HepG2 (cell line): Measurements from ENCODE around the gene FHL3. TPM values are rescaled to one million over a fixed set of nuclear protein-coding genes. Genes with fewer than 3 reads are reported as not detected.

ENCODE experiments used
- ATF1 ChIP-seq: IDR thresholded peaks from 2 replicates; pipeline ENCODE4 v1.6.1; 2016; ENCODE audit warnings: mild to moderate bottlenecking, control low read depth
- FOXA3 ChIP-seq: IDR thresholded peaks from 2 replicates; pipeline ENCODE4 v1.6.1; 2016; ENCODE audit warnings: missing genetic modification reagents, missing compliant biosample characterization
- MAZ ChIP-seq, 2 experiments: sonication (generic) in 1 of 2; formaldehyde crosslinking in 1 of 2; IDR thresholded peaks; 2 replicates each; pipeline versions ENCODE4 v1.5.0 to v1.6.1; 2012 to 2020; ENCODE audit warnings: low read depth in 2 of 2, mild to moderate bottlenecking in 2 of 2, borderline replicate concordance in 1 of 2, improper control_type of control experiment in 1 of 2, low read length in 1 of 2, missing genetic modification reagents in 1 of 2, moderate library complexity in 1 of 2
- POLR2AphosphoS5 ChIP-seq: IDR thresholded peaks from 2 replicates; pipeline ENCODE4 v1.6.1; 2012; ENCODE audit warnings: low read depth, low read length
- PRMT3 ChIP-seq: sonication (generic); formaldehyde crosslinking; IDR thresholded peaks from 2 replicates; pipeline ENCODE4 v1.8.1; 2022; ENCODE audit warnings: low read depth, mild to moderate bottlenecking, moderate library complexity, missing genetic modification reagents, borderline replicate concordance
- RFX1 ChIP-seq: fragments of 450-650 bp; IDR thresholded peaks from 2 replicates; pipeline ENCODE4 v1.6.1; 2017
- SIN3A ChIP-seq: IDR thresholded peaks from 2 replicates; pipeline ENCODE4 v1.6.1; 2011; ENCODE audit warnings: low read depth, mild to moderate bottlenecking, control low read depth, low read length, borderline replicate concordance
- SMAD1 ChIP-seq: sonication (generic); formaldehyde crosslinking; IDR thresholded peaks from 2 replicates; pipeline ENCODE4 v1.4.0; 2020; ENCODE audit warnings: missing genetic modification reagents, low read depth, mild to moderate bottlenecking, borderline replicate concordance
- SSRP1 ChIP-seq: IDR thresholded peaks from 2 replicates; pipeline ENCODE4 v1.6.1; 2016; ENCODE audit warnings: control low read depth
- TOPORS ChIP-seq: sonication (generic); formaldehyde crosslinking; IDR thresholded peaks from 2 replicates; pipeline ENCODE4 v1.8.0; 2023; ENCODE audit warnings: mild to moderate bottlenecking, missing genetic modification reagents
- ZNF563 ChIP-seq: sonication (generic); formaldehyde crosslinking; IDR thresholded peaks from 2 replicates; pipeline ENCODE4 v1.8.0; 2022; ENCODE audit warnings: mild to moderate bottlenecking, moderate library complexity, missing genetic modification reagents
- ZNF652 ChIP-seq: IDR thresholded peaks from 2 replicates; pipeline ENCODE4 v1.6.1; 2016; ENCODE audit warnings: low read depth, borderline replicate concordance
- ZSCAN12 ChIP-seq: sonication (generic); formaldehyde crosslinking; IDR thresholded peaks from 2 replicates; pipeline ENCODE4 v1.9.0; 2021; ENCODE audit warnings: mild to moderate bottlenecking, missing genetic modification reagents
- polyA plus RNA-seq, 8 experiments: library from polyadenylated mRNA; depleted of rRNA in 3 of 8; stranded (reverse) in 7 of 8; unstranded in 1 of 8; fragments of >200 nt; fragmentation: Illumina TruSeq in 4 of 8; extraction: Trizol in 4 of 8; gene quantifications; 2 replicates each; pipeline versions ENCODE4 v1.2.1 to v1.2.3, GENCODE V29; 2011 to 2016; ENCODE audit warnings: low read depth in 4 of 8, missing spikeins in 1 of 8, mixed read lengths in 1 of 8; ENCODE audit not compliant: insufficient read depth in 1 of 8
- total RNA-seq, 5 experiments: library from RNA; depleted of rRNA; stranded (reverse); fragments of >200 nt; fragmentation: Illumina TruSeq; extraction: Trizol; gene quantifications; 2 replicates each; pipeline ENCODE4 v1.2.3, GENCODE V29; 2016; ENCODE audit warnings: low read depth in 1 of 5
- TF ChIP-seq, protein P1 (sequence below): IDR thresholded peaks from 2 replicates; pipeline ENCODE4 v1.6.1; 2016; ENCODE audit warnings: mild to moderate bottlenecking
- TF ChIP-seq, protein P2 (sequence below): sonication (generic); formaldehyde crosslinking; IDR thresholded peaks from one replicate; pipeline ENCODE4 v1.5.1; 2020; ENCODE audit warnings: mild to moderate bottlenecking, missing genetic modification reagents; ENCODE audit errors: not compliant biosample characterization
- TF ChIP-seq, protein P3 (sequence below): sonication (generic); formaldehyde crosslinking; IDR thresholded peaks from 2 replicates; pipeline ENCODE4 v1.8.0; 2022; ENCODE audit warnings: mild to moderate bottlenecking, missing genetic modification reagents; ENCODE audit not compliant: insufficient replicate concordance
- TF ChIP-seq, protein P4 (sequence below): IDR thresholded peaks from 2 replicates; pipeline ENCODE4 v1.6.1; 2012; ENCODE audit warnings: inconsistent platforms

Gene FHL3
- total and polyA plus RNA-seq, 2 of the 13 experiments (the other 11 are each of a cell fraction or from before 2014, with no cell fraction given) = 2.8 to 6.6 TPM

DNA sequence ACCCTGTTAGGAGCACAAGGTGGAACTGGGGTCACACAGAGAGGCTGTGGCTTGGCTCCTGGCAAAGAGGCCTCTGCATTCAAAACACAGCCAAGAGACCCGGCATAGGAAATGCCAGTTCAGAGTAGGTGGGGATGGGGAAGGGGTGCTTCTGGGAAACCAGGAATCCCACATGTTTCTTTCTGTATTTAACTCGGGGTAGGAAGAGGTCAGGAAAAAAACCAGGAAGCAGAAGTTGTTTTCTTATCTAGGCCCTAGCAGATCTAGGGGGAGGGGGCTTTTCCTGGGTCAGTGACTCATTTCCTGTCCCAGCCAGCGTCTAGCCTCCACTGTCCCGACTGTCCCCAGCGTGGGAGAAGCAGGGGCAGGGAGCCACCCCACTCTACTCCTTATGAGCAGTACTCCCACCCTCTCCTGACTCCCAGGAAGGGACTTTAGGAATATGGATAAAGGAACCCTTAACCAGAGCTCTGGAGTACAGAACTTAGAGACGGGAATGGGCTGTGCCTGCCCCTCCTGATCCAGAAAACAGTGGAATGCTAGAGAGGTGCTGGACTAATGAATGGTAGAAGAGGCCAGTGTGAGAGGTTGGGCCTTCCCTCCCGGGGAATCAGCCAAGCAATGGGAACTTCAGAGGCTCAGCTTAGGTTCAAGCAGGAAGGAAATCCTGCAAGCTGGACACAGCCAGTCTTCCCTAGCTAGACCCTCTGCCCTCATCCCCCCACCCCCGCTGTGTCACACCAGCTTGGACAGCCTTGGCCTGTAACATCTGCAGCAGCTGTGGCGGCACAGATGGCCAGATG is 5.7 kb downstream of the FHL3 start (continued):
- no peak for TF ChIP-seq SMAD1
- no peak for TF ChIP-seq PRMT3 (CRISPR knock-in tag)
- TF ChIP-seq, protein P1, sequence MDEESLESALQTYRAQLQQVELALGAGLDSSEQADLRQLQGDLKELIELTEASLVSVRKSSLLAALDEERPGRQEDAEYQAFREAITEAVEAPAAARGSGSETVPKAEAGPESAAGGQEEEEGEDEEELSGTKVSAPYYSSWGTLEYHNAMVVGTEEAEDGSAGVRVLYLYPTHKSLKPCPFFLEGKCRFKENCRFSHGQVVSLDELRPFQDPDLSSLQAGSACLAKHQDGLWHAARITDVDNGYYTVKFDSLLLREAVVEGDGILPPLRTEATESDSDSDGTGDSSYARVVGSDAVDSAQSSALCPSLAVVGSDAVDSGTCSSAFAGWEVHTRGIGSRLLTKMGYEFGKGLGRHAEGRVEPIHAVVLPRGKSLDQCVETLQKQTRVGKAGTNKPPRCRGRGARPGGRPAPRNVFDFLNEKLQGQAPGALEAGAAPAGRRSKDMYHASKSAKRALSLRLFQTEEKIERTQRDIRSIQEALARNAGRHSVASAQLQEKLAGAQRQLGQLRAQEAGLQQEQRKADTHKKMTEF = no peak; the same call in 1 of the 2 replicates
- TF ChIP-seq, protein P2, sequence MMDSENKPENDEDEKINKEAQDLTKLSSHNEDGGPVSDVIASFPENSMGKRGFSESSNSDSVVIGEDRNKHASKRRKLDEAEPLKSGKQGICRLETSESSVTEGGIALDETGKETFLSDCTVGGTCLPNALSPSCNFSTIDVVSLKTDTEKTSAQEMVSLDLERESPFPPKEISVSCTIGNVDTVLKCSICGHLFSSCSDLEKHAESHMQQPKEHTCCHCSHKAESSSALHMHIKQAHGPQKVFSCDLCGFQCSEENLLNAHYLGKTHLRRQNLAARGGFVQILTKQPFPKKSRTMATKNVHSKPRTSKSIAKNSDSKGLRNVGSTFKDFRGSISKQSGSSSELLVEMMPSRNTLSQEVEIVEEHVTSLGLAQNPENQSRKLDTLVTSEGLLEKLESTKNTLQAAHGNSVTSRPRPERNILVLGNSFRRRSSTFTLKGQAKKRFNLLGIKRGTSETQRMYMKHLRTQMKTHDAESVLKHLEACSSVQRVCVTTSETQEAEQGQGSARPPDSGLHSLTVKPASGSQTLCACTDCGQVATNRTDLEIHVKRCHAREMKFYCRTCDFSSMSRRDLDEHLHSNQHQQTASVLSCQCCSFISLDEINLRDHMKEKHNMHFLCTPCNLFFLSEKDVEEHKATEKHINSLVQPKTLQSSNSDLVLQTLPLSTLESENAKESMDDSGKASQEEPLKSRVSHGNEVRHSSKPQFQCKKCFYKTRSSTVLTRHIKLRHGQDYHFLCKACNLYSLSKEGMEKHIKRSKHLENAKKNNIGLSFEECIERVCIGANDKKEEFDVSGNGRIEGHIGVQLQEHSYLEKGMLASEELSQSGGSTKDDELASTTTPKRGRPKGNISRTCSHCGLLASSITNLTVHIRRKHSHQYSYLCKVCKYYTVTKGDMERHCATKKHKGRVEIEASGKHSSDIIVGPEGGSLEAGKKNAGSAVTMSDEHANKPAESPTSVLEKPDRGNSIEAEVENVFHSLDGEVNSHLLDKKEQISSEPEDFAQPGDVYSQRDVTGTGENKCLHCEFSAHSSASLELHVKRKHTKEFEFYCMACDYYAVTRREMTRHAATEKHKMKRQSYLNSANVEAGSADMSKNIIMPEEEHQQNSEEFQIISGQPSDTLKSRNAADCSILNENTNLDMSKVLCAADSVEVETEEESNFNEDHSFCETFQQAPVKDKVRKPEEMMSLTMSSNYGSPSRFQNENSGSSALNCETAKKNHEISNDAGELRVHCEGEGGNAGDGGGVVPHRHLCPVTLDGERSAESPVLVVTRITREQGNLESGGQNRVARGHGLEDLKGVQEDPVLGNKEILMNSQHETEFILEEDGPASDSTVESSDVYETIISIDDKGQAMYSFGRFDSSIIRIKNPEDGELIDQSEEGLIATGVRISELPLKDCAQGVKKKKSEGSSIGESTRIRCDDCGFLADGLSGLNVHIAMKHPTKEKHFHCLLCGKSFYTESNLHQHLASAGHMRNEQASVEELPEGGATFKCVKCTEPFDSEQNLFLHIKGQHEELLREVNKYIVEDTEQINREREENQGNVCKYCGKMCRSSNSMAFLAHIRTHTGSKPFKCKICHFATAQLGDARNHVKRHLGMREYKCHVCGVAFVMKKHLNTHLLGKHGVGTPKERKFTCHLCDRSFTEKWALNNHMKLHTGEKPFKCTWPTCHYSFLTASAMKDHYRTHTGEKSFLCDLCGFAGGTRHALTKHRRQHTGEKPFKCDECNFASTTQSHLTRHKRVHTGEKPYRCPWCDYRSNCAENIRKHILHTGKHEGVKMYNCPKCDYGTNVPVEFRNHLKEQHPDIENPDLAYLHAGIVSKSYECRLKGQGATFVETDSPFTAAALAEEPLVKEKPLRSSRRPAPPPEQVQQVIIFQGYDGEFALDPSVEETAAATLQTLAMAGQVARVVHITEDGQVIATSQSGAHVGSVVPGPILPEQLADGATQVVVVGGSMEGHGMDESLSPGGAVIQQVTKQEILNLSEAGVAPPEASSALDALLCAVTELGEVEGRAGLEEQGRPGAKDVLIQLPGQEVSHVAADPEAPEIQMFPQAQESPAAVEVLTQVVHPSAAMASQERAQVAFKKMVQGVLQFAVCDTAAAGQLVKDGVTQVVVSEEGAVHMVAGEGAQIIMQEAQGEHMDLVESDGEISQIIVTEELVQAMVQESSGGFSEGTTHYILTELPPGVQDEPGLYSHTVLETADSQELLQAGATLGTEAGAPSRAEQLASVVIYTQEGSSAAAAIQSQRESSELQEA (CRISPR knock-in tag) = no peak
- TF ChIP-seq SSRP1 (CRISPR knock-in tag) = no peak; the same call in 1 of the 2 replicates
- no peak for TF ChIP-seq FOXA3 (CRISPR knock-in tag)
- no peak for TF ChIP-seq RFX1
- TF ChIP-seq ZNF563 (CRISPR knock-in tag) = 0 out of 2 replicates have a peak, but pooled peaks have one; percentile 20
- TF ChIP-seq, protein P3, sequence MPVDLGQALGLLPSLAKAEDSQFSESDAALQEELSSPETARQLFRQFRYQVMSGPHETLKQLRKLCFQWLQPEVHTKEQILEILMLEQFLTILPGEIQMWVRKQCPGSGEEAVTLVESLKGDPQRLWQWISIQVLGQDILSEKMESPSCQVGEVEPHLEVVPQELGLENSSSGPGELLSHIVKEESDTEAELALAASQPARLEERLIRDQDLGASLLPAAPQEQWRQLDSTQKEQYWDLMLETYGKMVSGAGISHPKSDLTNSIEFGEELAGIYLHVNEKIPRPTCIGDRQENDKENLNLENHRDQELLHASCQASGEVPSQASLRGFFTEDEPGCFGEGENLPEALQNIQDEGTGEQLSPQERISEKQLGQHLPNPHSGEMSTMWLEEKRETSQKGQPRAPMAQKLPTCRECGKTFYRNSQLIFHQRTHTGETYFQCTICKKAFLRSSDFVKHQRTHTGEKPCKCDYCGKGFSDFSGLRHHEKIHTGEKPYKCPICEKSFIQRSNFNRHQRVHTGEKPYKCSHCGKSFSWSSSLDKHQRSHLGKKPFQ = no peak
- peak; percentile 50; the same call in 1 of the 2 replicates for TF ChIP-seq POLR2AphosphoS5
- TF ChIP-seq TOPORS (CRISPR knock-in tag) = no peak
- TF ChIP-seq ZNF652 (CRISPR knock-in tag) = no peak
- no peak for TF ChIP-seq ATF1 (CRISPR knock-in tag)
- no peak for TF ChIP-seq MAZ (IDR thresholded peaks at IDR 0.05; ENCODE audit: borderline replicate concordance, low read depth, low read length)
- no peak for TF ChIP-seq MAZ (CRISPR knock-in tag; IDR thresholded peaks at IDR 0.05; ENCODE audit: low read depth)
- no peak for TF ChIP-seq SIN3A
- TF ChIP-seq, protein P4, sequence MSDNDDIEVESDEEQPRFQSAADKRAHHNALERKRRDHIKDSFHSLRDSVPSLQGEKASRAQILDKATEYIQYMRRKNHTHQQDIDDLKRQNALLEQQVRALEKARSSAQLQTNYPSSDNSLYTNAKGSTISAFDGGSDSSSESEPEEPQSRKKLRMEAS = no peak; the same call in 1 of the 2 replicates
- no peak for TF ChIP-seq ZSCAN12
